HG02678 (cell line): Measurements from ENCODE around the gene PRPF6.

ENCODE experiments used
- ATAC-seq: cut with Tn5 transposase; IDR thresholded peaks from one replicate; pipeline ENCODE4 v1.9.1; 2021; ENCODE audit warnings: mild to moderate bottlenecking, moderate library complexity; ENCODE audit not compliant: unreplicated experiment

Gene PRPF6

GRCh38 chr20:64057628-64058498, 76.9 kb downstream of the PRPF6 start:
- no peak for ATAC-seq

- no peak for ATAC-seq
Measured at GRCh38 chr20:64058536-64058935, 77.6 kb downstream of the PRPF6 start.

GRCh38 chr20:64062276-64062595, 81.3 kb downstream of the PRPF6 start:
- ATAC-seq, result no peak

- peak; percentile 87 for ATAC-seq
Measured at GRCh38 chr20:64062596-64063388, 81.9 kb downstream of the PRPF6 start, which contains the start of gene TCEA2. Gene TCEA2 (plus strand): TSS chr20:64063198. CDS start chr20:64063313, 115 bp downstream.

- ATAC-seq, result no peak
Measured at GRCh38 chr20:64063389-64064144, 82.6 kb downstream of the PRPF6 start.

GRCh38 chr20:64064145-64064698, 83.3 kb downstream of the PRPF6 start:
- ATAC-seq, result no peak

- ATAC-seq, result no peak
Measured at GRCh38 chr20:64065062-64065973, 84.4 kb downstream of the PRPF6 start.

GRCh38 chr20:64065974-64066343, 85.0 kb downstream of the PRPF6 start:
- no peak for ATAC-seq

GRCh38 chr20:64067005-64067632, 86.2 kb downstream of the PRPF6 start:
- no peak for ATAC-seq

GRCh38 chr20:64067733-64068307, 86.9 kb downstream of the PRPF6 start:
- ATAC-seq, result no peak

GRCh38 chr20:64068386-64069208, 87.7 kb downstream of the PRPF6 start:
- no peak for ATAC-seq

GRCh38 chr20:64069209-64069613, 88.3 kb downstream of the PRPF6 start:
- ATAC-seq, result no peak

- no peak for ATAC-seq
Measured at GRCh38 chr20:64069614-64070243, 88.8 kb downstream of the PRPF6 start.

GRCh38 chr20:64070244-64070993, 89.5 kb downstream of the PRPF6 start:
- no peak for ATAC-seq

GRCh38 chr20:64071341-64072332, 90.7 kb downstream of the PRPF6 start:
- no peak for ATAC-seq

GRCh38 chr20:64072498-64073063, 91.6 kb downstream of the PRPF6 start:
- no peak for ATAC-seq
